ENCODE results near the gene RRBP1.

GRCh38 chr20:17716331-17716730 is 34.3 kb upstream of the RRBP1 start:
- TF ChIP-seq CTCF (IDR thresholded peaks at IDR 0.05) (no peak), ZFX (IDR thresholded peaks at IDR 0.05; ENCODE audit: borderline replicate concordance) (no peak)
